HEK293 (cell line): ENCODE measurements around the gene NAT14.

Experiments used
- MZF1 ChIP-seq: fragments of 450-650 bp; formaldehyde crosslinking; IDR thresholded peaks from 2 replicates; pipeline ENCODE4 v1.5.1; 2017; ENCODE audit warnings: missing biosample characterization, missing genetic modification characterization, borderline replicate concordance
- SP3 ChIP-seq: fragments of 450-650 bp; formaldehyde crosslinking; IDR thresholded peaks from 2 replicates; pipeline ENCODE4 v1.5.1; 2016; ENCODE audit warnings: missing biosample characterization, missing genetic modification characterization
- WT1 ChIP-seq: fragments of 450-650 bp; formaldehyde crosslinking; IDR thresholded peaks from 2 replicates; pipeline ENCODE4 v1.5.1; 2016; ENCODE audit warnings: missing biosample characterization, missing genetic modification characterization
- YY1 ChIP-seq: fragments of 450-650 bp; formaldehyde crosslinking; IDR thresholded peaks from 2 replicates; pipeline ENCODE4 v1.5.1; 2018; ENCODE audit warnings: missing biosample characterization, missing genetic modification characterization
- ZIC2 ChIP-seq: fragments of 450-650 bp; formaldehyde crosslinking; IDR thresholded peaks from 2 replicates; pipeline ENCODE4 v1.5.1; 2016; ENCODE audit warnings: missing biosample characterization, missing genetic modification characterization
- ZNF140 ChIP-seq: fragments of 450-650 bp; formaldehyde crosslinking; IDR thresholded peaks from 2 replicates; pipeline ENCODE4 v1.5.1; 2016; ENCODE audit warnings: missing biosample characterization, missing genetic modification characterization
- ZNF169 ChIP-seq: fragments of 450-650 bp; formaldehyde crosslinking; IDR thresholded peaks from 2 replicates; pipeline ENCODE4 v1.5.1; 2016; ENCODE audit warnings: missing biosample characterization, missing genetic modification characterization
- ZNF184 ChIP-seq: fragments of 450-650 bp; IDR thresholded peaks from 2 replicates; pipeline ENCODE4 v1.5.1; 2018; ENCODE audit warnings: missing biosample characterization, mild to moderate bottlenecking, missing genetic modification characterization
- ZNF211 ChIP-seq: fragments of 450-650 bp; formaldehyde crosslinking; IDR thresholded peaks from 2 replicates; pipeline ENCODE4 v1.5.1; 2016; ENCODE audit warnings: low read depth, missing biosample characterization, missing genetic modification characterization
- ZNF214 ChIP-seq: fragments of 450-650 bp; formaldehyde crosslinking; IDR thresholded peaks from 2 replicates; pipeline ENCODE4 v1.5.1; 2017; ENCODE audit warnings: missing biosample characterization, mild to moderate bottlenecking, missing genetic modification characterization, borderline replicate concordance
- ZNF311 ChIP-seq: fragments of 450-650 bp; formaldehyde crosslinking; IDR thresholded peaks from 2 replicates; pipeline ENCODE4 v1.5.1; 2017; ENCODE audit warnings: missing biosample characterization, missing genetic modification characterization, borderline replicate concordance
- ZNF341 ChIP-seq: fragments of 450-650 bp; formaldehyde crosslinking; IDR thresholded peaks from 2 replicates; pipeline ENCODE4; 2016; ENCODE audit warnings: low read depth, missing biosample characterization, missing genetic modification characterization
- ZNF366 ChIP-seq: fragments of 450-650 bp; formaldehyde crosslinking; conservative IDR thresholded peaks from 2 replicates; pipeline ENCODE4 v1.5.1; 2016; ENCODE audit warnings: missing biosample characterization, missing genetic modification characterization
- ZNF37A ChIP-seq: fragments of 450-650 bp; IDR thresholded peaks from 2 replicates; pipeline ENCODE4 v1.5.1; 2018; ENCODE audit warnings: missing biosample characterization, missing genetic modification characterization
- ZNF501 ChIP-seq: fragments of 450-650 bp; formaldehyde crosslinking; IDR thresholded peaks from 2 replicates; pipeline ENCODE4 v1.5.1; 2016; ENCODE audit warnings: missing biosample characterization, missing genetic modification characterization
- ZNF596 ChIP-seq: fragments of 450-650 bp; IDR thresholded peaks from 2 replicates; pipeline ENCODE4 v1.5.0; 2018; ENCODE audit warnings: missing biosample characterization, mild to moderate bottlenecking, missing genetic modification characterization, moderate library complexity
- ZNF707 ChIP-seq: fragments of 450-650 bp; formaldehyde crosslinking; IDR thresholded peaks from 2 replicates; pipeline ENCODE4 v1.5.1; 2016; ENCODE audit warnings: missing biosample characterization, missing genetic modification characterization
- ZNF843 ChIP-seq: fragments of 450-650 bp; formaldehyde crosslinking; IDR thresholded peaks from 2 replicates; pipeline ENCODE4 v1.5.1; 2016; ENCODE audit warnings: missing biosample characterization, missing genetic modification characterization
- TF ChIP-seq, protein P1 (sequence below): fragments of 450-650 bp; formaldehyde crosslinking; IDR thresholded peaks from 2 replicates; pipeline ENCODE4 v1.5.1; 2016; ENCODE audit warnings: missing biosample characterization, missing genetic modification characterization, borderline replicate concordance
- TF ChIP-seq, protein P2 (sequence below): fragments of 450-650 bp; formaldehyde crosslinking; IDR thresholded peaks from 2 replicates; pipeline ENCODE4 v1.5.1; 2017; ENCODE audit warnings: missing biosample characterization, missing genetic modification characterization
- TF ChIP-seq, protein P3 (sequence below): fragments of 450-650 bp; IDR thresholded peaks from 2 replicates; pipeline ENCODE4 v1.5.1; 2018; ENCODE audit warnings: missing biosample characterization, missing genetic modification characterization
- TF ChIP-seq, protein P4 (sequence below): fragments of 450-650 bp; formaldehyde crosslinking; IDR thresholded peaks from 2 replicates; pipeline ENCODE4 v1.5.1; 2016; ENCODE audit warnings: missing biosample characterization, missing genetic modification characterization
- TF ChIP-seq, protein P5 (sequence below): fragments of 450-650 bp; formaldehyde crosslinking; IDR thresholded peaks from 2 replicates; pipeline ENCODE4 v1.5.1; 2017; ENCODE audit warnings: missing biosample characterization, missing genetic modification characterization
- TF ChIP-seq, protein P6 (sequence below): fragments of 450-650 bp; formaldehyde crosslinking; IDR thresholded peaks from 2 replicates; pipeline ENCODE4 v1.5.1; 2016; ENCODE audit warnings: missing biosample characterization, missing genetic modification characterization
- TF ChIP-seq, protein P7 (sequence below): fragments of 450-650 bp; formaldehyde crosslinking; IDR thresholded peaks from 2 replicates; pipeline ENCODE4 v1.5.1; 2016; ENCODE audit warnings: missing biosample characterization, missing genetic modification characterization
- TF ChIP-seq, protein P8 (sequence below): fragments of 450-650 bp; formaldehyde crosslinking; IDR thresholded peaks from 2 replicates; pipeline ENCODE4 v1.5.1; 2016; ENCODE audit warnings: missing biosample characterization, missing genetic modification characterization

NAT14 gene

DNA sequence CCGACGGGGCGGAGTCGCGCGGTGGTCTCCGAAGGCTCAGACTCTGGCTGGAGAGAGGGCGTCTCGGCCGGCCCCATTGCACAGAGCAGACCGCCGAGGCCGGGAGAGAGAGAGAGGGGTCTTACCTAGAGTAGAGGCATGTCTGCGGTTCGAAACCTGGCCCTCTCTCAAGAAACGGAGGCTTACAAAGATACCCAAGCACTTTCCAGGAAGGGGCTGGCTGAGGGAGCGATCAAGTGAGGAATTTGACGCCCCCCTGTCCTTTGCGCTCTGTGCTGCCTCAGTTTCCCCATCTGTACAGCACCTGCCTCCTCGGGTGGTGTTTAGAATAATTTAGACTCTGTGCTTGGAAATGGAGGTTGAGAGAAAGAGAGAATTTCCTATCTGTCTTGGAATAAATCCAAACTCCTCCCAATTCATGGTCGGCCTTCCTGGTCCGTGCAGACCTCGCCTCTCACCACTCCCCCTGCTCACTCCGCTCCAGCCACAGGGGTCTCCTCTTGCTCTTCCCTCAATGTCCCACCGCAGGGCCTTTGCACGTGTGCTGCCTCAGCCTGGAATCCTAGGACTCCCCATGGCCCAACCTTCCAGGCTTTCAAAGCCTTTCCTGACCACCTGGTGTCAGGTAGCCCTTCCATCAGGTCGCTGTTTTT lies 22.9 kb upstream of the NAT14 start (continued):
- TF ChIP-seq, protein P1, sequence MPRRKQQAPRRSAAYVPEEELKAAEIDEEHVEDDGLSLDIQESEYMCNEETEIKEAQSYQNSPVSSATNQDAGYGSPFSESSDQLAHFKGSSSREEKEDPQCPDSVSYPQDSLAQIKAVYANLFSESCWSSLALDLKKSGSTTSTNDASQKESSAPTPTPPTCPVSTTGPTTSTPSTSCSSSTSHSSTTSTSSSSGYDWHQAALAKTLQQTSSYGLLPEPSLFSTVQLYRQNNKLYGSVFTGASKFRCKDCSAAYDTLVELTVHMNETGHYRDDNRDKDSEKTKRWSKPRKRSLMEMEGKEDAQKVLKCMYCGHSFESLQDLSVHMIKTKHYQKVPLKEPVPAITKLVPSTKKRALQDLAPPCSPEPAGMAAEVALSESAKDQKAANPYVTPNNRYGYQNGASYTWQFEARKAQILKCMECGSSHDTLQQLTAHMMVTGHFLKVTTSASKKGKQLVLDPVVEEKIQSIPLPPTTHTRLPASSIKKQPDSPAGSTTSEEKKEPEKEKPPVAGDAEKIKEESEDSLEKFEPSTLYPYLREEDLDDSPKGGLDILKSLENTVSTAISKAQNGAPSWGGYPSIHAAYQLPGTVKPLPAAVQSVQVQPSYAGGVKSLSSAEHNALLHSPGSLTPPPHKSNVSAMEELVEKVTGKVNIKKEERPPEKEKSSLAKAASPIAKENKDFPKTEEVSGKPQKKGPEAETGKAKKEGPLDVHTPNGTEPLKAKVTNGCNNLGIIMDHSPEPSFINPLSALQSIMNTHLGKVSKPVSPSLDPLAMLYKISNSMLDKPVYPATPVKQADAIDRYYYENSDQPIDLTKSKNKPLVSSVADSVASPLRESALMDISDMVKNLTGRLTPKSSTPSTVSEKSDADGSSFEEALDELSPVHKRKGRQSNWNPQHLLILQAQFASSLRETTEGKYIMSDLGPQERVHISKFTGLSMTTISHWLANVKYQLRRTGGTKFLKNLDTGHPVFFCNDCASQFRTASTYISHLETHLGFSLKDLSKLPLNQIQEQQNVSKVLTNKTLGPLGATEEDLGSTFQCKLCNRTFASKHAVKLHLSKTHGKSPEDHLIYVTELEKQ = no peak
- TF ChIP-seq, protein P2, sequence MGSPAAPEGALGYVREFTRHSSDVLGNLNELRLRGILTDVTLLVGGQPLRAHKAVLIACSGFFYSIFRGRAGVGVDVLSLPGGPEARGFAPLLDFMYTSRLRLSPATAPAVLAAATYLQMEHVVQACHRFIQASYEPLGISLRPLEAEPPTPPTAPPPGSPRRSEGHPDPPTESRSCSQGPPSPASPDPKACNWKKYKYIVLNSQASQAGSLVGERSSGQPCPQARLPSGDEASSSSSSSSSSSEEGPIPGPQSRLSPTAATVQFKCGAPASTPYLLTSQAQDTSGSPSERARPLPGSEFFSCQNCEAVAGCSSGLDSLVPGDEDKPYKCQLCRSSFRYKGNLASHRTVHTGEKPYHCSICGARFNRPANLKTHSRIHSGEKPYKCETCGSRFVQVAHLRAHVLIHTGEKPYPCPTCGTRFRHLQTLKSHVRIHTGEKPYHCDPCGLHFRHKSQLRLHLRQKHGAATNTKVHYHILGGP = no peak
- 0 out of 2 replicates have a peak, but pooled peaks have one; percentile 20 for TF ChIP-seq ZNF843 (tag by site-specific recombination)
- TF ChIP-seq YY1 (tag by site-specific recombination) = no peak
- TF ChIP-seq ZNF596 (tag by site-specific recombination) = peak; percentile 55; the same call in 1 of the 2 replicates
- TF ChIP-seq ZNF37A (tag by site-specific recombination) = no peak
- TF ChIP-seq ZNF366 = no peak
- TF ChIP-seq, protein P3, sequence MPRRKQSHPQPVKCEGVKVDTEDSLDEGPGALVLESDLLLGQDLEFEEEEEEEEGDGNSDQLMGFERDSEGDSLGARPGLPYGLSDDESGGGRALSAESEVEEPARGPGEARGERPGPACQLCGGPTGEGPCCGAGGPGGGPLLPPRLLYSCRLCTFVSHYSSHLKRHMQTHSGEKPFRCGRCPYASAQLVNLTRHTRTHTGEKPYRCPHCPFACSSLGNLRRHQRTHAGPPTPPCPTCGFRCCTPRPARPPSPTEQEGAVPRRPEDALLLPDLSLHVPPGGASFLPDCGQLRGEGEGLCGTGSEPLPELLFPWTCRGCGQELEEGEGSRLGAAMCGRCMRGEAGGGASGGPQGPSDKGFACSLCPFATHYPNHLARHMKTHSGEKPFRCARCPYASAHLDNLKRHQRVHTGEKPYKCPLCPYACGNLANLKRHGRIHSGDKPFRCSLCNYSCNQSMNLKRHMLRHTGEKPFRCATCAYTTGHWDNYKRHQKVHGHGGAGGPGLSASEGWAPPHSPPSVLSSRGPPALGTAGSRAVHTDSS (tag by site-specific recombination) = no peak
- TF ChIP-seq ZNF214 = no peak
- peak; percentile 89 for TF ChIP-seq ZNF341 (tag by site-specific recombination)
- 0 out of 2 replicates have a peak, but pooled peaks have one; percentile 20 for TF ChIP-seq ZNF501
- TF ChIP-seq, protein P4, sequence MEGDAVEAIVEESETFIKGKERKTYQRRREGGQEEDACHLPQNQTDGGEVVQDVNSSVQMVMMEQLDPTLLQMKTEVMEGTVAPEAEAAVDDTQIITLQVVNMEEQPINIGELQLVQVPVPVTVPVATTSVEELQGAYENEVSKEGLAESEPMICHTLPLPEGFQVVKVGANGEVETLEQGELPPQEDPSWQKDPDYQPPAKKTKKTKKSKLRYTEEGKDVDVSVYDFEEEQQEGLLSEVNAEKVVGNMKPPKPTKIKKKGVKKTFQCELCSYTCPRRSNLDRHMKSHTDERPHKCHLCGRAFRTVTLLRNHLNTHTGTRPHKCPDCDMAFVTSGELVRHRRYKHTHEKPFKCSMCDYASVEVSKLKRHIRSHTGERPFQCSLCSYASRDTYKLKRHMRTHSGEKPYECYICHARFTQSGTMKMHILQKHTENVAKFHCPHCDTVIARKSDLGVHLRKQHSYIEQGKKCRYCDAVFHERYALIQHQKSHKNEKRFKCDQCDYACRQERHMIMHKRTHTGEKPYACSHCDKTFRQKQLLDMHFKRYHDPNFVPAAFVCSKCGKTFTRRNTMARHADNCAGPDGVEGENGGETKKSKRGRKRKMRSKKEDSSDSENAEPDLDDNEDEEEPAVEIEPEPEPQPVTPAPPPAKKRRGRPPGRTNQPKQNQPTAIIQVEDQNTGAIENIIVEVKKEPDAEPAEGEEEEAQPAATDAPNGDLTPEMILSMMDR (tag by site-specific recombination) = 0 out of 2 replicates have a peak, but pooled peaks have one; percentile 9
- no peak for TF ChIP-seq ZNF184
- no peak for TF ChIP-seq ZNF311 (tag by site-specific recombination)
- TF ChIP-seq WT1 (tag by site-specific recombination) = no peak
- TF ChIP-seq ZIC2 (tag by site-specific recombination) = no peak
- TF ChIP-seq MZF1 (tag by site-specific recombination) = no peak
- TF ChIP-seq, protein P5, sequence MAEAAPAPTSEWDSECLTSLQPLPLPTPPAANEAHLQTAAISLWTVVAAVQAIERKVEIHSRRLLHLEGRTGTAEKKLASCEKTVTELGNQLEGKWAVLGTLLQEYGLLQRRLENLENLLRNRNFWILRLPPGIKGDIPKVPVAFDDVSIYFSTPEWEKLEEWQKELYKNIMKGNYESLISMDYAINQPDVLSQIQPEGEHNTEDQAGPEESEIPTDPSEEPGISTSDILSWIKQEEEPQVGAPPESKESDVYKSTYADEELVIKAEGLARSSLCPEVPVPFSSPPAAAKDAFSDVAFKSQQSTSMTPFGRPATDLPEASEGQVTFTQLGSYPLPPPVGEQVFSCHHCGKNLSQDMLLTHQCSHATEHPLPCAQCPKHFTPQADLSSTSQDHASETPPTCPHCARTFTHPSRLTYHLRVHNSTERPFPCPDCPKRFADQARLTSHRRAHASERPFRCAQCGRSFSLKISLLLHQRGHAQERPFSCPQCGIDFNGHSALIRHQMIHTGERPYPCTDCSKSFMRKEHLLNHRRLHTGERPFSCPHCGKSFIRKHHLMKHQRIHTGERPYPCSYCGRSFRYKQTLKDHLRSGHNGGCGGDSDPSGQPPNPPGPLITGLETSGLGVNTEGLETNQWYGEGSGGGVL (tag by site-specific recombination) = no peak
- TF ChIP-seq, protein P6, sequence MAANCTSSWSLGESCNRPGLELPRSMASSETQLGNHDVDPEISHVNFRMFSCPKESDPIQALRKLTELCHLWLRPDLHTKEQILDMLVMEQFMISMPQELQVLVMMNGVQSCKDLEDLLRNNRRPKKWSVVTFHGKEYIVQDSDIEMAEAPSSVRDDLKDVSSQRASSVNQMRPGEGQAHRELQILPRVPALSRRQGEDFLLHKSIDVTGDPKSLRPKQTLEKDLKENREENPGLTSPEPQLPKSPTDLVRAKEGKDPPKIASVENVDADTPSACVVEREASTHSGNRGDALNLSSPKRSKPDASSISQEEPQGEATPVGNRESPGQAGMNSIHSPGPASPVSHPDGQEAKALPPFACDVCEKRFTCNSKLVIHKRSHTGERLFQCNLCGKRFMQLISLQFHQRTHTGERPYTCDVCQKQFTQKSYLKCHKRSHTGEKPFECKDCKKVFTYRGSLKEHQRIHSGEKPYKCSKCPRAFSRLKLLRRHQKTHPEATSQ (tag by site-specific recombination) = no peak
- no peak for TF ChIP-seq ZNF211 (tag by site-specific recombination)
- TF ChIP-seq, protein P7, sequence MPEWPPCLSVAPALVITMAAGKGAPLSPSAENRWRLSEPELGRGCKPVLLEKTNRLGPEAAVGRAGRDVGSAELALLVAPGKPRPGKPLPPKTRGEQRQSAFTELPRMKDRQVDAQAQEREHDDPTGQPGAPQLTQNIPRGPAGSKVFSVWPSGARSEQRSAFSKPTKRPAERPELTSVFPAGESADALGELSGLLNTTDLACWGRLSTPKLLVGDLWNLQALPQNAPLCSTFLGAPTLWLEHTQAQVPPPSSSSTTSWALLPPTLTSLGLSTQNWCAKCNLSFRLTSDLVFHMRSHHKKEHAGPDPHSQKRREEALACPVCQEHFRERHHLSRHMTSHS (tag by site-specific recombination) = no peak
- no peak for TF ChIP-seq ZNF140
- TF ChIP-seq, protein P8, sequence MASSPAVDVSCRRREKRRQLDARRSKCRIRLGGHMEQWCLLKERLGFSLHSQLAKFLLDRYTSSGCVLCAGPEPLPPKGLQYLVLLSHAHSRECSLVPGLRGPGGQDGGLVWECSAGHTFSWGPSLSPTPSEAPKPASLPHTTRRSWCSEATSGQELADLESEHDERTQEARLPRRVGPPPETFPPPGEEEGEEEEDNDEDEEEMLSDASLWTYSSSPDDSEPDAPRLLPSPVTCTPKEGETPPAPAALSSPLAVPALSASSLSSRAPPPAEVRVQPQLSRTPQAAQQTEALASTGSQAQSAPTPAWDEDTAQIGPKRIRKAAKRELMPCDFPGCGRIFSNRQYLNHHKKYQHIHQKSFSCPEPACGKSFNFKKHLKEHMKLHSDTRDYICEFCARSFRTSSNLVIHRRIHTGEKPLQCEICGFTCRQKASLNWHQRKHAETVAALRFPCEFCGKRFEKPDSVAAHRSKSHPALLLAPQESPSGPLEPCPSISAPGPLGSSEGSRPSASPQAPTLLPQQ (tag by site-specific recombination) = peak; percentile 42
- no peak for TF ChIP-seq ZNF169 (tag by site-specific recombination)
- peak; percentile 74 for TF ChIP-seq SP3
- TF ChIP-seq ZNF707 (tag by site-specific recombination) = no peak
